GM10248 (cell line): Measurements from ENCODE around the gene CCDC63.

ENCODE experiments used
- CTCF ChIA-PET: fragments of 300-600 bp; sonication (Branson Sonifier 250); formaldehyde crosslinking; extraction: SDS; loops from one replicate; lab custom pipeline; 2021; ENCODE audit warnings: antibody characterized with exemption; lab: Yijun Ruan, JAX
- POLR2A ChIA-PET: fragments of 350-650 bp; sonication (Branson Sonifier 250); formaldehyde crosslinking; extraction: SDS; loops from one replicate; lab custom pipeline; 2020; ENCODE audit warnings: antibody characterized with exemption; lab: Yijun Ruan, JAX
- DNase-seq: peaks from one replicate; pipeline ENCODE4 v3.0.0; 2012; ENCODE audit errors: extremely low spot score
- CTCF ChIP-seq: IDR thresholded peaks from 2 replicates; pipeline ENCODE4 v1.5.1; 2012; ENCODE audit warnings: mild to moderate bottlenecking, low read depth; ENCODE audit errors: extremely low read depth, missing control alignments, control extremely low read depth

CCDC63 gene

GRCh38 chr12:110848314-110848923, 1.6 kb downstream of the CCDC63 start:
- CTCF ChIA-PET: interaction anchor here (0.8 to 2.9 kb wide), 4 partner anchors 9 to 40 kb away, joined by 4 to 8 read pairs (median 5); no protein-coding TSS in a partner anchor
- POLR2A ChIA-PET: no interaction called here
- DNase-seq: no peak
- no peak for TF ChIP-seq CTCF

- no peak for TF ChIP-seq CTCF
- POLR2A ChIA-PET: no interaction called here
Measured at GRCh38 chr12:110849221-110849620, 2.4 kb downstream of the CCDC63 start.

GRCh38 chr12:110849748-110850403, 3.1 kb downstream of the CCDC63 start:
- POLR2A ChIA-PET: no interaction called here
- CTCF ChIA-PET: interaction anchor here (1.7 kb wide), 1 partner anchor 10 kb away, joined by 4 read pairs; no protein-coding TSS in a partner anchor
- TF ChIP-seq CTCF: no peak
- DNase-seq: no peak

More at GRCh38 chr12:110849221-110849620, 2.4 kb downstream of the CCDC63 start:
- DNase-seq: no peak
- CTCF ChIA-PET: interaction anchor here (0.8 to 1.7 kb wide), 2 partner anchors 10 to 39 kb away, joined by 4 read pairs; no protein-coding TSS in a partner anchor

- TF ChIP-seq CTCF: no peak
- POLR2A ChIA-PET: no interaction called here
- CTCF ChIA-PET: no interaction called here
- no peak for DNase-seq
Measured at GRCh38 chr12:110850762-110851161, 4.0 kb downstream of the CCDC63 start.

GRCh38 chr12:110853836-110854235, 7.0 kb downstream of the CCDC63 start:
- CTCF ChIA-PET: interaction anchor here (1.4 kb wide), 1 partner anchor 9 kb away, joined by 3 read pairs; no protein-coding TSS in a partner anchor
- no peak for DNase-seq
- POLR2A ChIA-PET: no interaction called here
- no peak for TF ChIP-seq CTCF

- ChIA-PET POLR2A (interaction anchor here (0.6 kb wide), 1 partner anchor 276 kb away, joined by 3 read pairs; no protein-coding TSS in a partner anchor), CTCF (no interaction called here)
- no peak for TF ChIP-seq CTCF
- no peak for DNase-seq
Measured at GRCh38 chr12:110856542-110856941, 9.8 kb downstream of the CCDC63 start.
